Cardiac atrium fibroblast (primary cell): ENCODE results near the gene FUCA1. TPM values are rescaled to one million over a fixed set of nuclear protein-coding genes. Genes with fewer than 3 reads are reported as not detected.

Source experiments
- total RNA-seq: library from RNA; depleted of rRNA; stranded (reverse); fragments of >200 nt; gene quantifications from 2 replicates; pipeline ENCODE4 v1.2.3, GENCODE V29; 2015

Gene FUCA1
- total RNA-seq = 10.5 and 11.8 TPM in 2 replicates

GRCh38 chr1:23867895-23868556 is at the start of gene FUCA1:
TSS of gene FUCA1 (minus strand) at chr1:23868290. CDS start at chr1:23868286, 4 bp downstream.

DNA sequence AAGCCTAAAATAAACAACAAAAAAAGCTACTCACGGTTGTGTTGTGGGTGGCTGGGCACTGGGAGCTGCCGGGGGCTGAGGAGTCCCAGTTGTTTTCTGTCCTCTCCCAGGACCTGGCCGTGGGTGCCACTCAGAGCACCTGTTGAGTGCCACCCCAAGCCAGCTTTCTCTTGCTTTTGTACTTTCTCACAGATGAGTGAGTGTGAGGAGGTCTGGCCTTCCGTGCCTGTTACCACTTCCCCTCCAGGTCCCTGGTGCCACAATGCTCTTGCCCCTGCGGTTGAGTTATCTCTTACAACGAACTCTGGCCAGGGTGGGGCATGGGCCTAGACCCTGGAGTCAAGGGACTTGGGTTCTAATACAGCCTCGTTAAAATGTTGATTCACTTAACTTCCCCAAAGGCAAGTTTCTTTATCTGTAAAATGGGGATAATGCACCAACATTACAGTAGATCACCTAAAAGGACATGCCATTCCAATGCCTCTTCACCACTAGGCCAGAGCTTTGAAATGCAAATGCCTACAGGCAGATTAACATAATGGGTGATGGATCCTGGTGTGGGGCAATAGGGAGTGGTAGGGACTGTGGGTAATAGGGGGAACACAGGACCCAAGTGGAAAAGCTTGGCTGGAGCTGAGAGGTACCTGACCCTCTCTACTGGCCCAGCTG is 45.3 kb upstream of the FUCA1 start, which contains the start of gene CNR2:
Gene CNR2 (minus strand): TSS at position 151 of the 669 bp plus-strand sequence. CDS start 37,745 bp downstream, outside the sequence.

GRCh38 chr1:23825076-23825761 is 42.9 kb downstream of the FUCA1 start, which contains the start of gene HMGCL:
TSS of gene HMGCL (minus strand) at chr1:23825429. CDS start at chr1:23825415, 14 bp downstream.

DNA sequence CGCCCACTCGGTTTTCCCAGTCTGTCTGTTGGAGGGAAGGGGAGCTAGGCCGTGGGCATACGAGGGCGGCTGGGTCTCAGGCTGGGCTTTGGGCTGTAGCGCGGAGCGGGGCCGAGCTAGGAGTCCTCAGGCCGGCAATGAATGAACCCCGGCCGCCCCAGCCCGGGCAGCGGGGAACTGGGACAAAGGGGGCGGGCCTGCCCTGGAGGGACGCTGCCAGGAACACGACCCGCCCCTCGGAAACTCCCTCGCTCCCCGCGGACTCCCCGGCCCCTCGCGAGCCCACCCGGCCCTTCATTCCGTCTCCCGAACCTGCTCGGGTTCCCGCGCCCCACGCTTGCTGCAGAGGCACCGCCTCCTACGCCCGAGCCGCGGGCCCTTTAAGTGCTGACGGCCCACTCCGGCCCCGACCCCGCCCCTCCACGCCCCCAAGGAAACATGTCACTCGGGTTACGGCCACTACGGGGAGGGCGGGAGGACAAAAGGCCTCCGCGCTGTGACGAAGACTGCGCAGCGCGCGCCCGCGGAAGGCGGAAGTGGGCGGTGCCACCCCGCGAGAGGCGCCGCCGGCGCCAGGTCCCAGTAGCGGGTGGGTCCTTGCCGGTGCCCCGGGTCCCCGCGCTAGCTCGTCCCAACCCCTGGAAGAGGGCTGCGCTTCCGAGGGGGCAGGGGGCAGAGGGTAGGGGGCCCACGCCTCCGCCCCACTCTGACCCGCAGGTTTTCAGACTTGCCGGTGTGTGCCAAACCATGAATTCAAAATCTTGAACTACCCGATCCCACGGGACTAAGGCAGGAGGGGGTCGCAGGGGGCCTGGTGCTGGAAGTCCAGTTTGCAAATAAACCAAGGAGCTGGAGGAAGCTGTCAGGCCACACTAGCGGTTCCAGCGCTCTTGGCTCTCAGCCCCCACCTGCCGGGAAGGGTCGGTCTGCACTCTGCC is 67.4 kb downstream of the FUCA1 start, which contains the start of gene GALE:
Gene GALE (minus strand): TSS at position 355 of the 938 bp plus-strand sequence. CDS start 1,747 bp downstream, outside the sequence.

Other genes starting within 250 kb of the FUCA1 start
- 999 and 1,155 TPM in 2 replicates for gene RPL11, start 176.5 kb downstream of the FUCA1 start, total RNA-seq
- gene ELOA, start 124.8 kb downstream of the FUCA1 start, total RNA-seq = 36.3 and 45.5 TPM in 2 replicates
- gene PITHD1, start 89.9 kb downstream of the FUCA1 start, total RNA-seq = 21.7 and 29.3 TPM in 2 replicates
- gene LYPLA2, start 77.1 kb downstream of the FUCA1 start, total RNA-seq = 63.7 and 66.6 TPM in 2 replicates
- gene GALE, start 67.5 kb downstream of the FUCA1 start, total RNA-seq = 23.1 and 23.7 TPM in 2 replicates
- 29.4 and 31.8 TPM in 2 replicates for gene HMGCL, start 42.9 kb downstream of the FUCA1 start, total RNA-seq
- not detected in 2 replicates for gene CNR2, start 45.1 kb upstream of the FUCA1 start, total RNA-seq
- 56.1 and 74.7 TPM in 2 replicates for gene PNRC2, start 91.5 kb upstream of the FUCA1 start, total RNA-seq
- gene SRSF10, start 112.0 kb upstream of the FUCA1 start, total RNA-seq = 45.0 and 52.2 TPM in 2 replicates
- gene MYOM3, start 243.8 kb upstream of the FUCA1 start, total RNA-seq = not detected in 2 replicates